Coronary artery (tissue), 2 donors: ENCODE measurements around the gene DPH6.

Experiments
- DNase-seq: peaks from one replicate; pipeline ENCODE4 v3.0.0-alpha.2; 2017; ENCODE audit warnings: low spot score
- H3K27ac ChIP-seq, 2 donors: fragments of 200-600 bp; sonication (generic); one replicate each; pipeline ENCODE4 v1.5.1; 2016 to 2019
- H3K4me3 ChIP-seq: fragments of 200-600 bp; sonication (generic); 2 replicates; pipeline ENCODE4 v1.5.1; 2016; ENCODE audit warnings: mild to moderate bottlenecking, moderate library complexity
- TF ChIP-seq, protein P1 (sequence below): fragments of 200-600 bp; sonication (generic); IDR thresholded peaks from one replicate; pipeline ENCODE4 v1.5.1; 2019; ENCODE audit warnings: antibody characterized with exemption

DPH6 gene

DNA sequence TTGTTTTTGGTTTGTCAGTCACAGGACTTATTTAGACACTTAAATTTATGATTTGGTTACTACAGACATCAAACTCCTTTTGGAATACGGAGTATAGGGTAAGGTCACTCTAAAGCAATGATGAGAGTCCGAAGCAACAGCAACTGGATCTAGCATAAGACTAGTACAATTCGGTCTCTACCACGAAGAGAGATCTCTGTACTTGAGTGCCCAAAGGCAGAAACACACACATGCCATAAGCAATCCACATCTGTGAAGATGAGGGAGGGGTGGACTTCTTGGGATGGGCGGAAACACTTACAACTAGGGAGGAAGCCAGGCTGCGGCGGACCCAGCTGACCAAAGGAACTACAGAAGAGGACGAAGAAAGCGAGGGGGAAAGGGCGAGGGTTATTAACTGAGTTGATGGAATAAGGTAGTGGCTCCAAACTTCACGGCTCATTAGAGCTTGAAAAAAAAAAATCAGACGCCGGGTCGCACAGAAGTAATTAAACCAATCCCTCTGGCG, 595 bp downstream of the DPH6 start:
- H3K27ac ChIP-seq: peak overlapping the region; percentile 93 to 95
- TF ChIP-seq, protein P1, sequence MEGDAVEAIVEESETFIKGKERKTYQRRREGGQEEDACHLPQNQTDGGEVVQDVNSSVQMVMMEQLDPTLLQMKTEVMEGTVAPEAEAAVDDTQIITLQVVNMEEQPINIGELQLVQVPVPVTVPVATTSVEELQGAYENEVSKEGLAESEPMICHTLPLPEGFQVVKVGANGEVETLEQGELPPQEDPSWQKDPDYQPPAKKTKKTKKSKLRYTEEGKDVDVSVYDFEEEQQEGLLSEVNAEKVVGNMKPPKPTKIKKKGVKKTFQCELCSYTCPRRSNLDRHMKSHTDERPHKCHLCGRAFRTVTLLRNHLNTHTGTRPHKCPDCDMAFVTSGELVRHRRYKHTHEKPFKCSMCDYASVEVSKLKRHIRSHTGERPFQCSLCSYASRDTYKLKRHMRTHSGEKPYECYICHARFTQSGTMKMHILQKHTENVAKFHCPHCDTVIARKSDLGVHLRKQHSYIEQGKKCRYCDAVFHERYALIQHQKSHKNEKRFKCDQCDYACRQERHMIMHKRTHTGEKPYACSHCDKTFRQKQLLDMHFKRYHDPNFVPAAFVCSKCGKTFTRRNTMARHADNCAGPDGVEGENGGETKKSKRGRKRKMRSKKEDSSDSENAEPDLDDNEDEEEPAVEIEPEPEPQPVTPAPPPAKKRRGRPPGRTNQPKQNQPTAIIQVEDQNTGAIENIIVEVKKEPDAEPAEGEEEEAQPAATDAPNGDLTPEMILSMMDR: no peak
- DNase-seq: peak; percentile 74
- H3K4me3 ChIP-seq: peak overlapping the region; percentile 85

DNA sequence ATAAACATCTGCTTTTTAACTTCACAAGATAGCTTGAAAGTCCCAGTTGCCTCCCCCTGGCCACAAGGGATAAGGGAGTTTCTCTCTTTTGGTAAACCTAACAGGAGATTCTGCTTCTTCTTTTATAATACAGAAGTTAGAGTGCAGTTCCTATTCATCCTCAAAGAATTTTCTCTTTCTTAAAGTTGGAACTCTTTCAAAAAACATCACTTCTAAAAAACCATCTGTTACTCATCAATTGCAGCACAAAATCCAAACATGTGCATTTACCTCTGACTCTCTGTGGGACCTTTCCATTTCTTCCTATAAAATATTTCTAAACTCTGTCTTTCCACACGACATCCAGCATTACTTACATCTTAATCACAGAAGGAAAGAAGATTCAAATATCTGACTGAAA, 5.1 kb downstream of the DPH6 start:
- no peak for DNase-seq
- Histone ChIP-seq H3K4me3 (no peak overlapping the region), H3K27ac (peak overlapping the region in 1 of 2 donors; percentile 42)
- TF ChIP-seq, protein P1: no peak

DNA sequence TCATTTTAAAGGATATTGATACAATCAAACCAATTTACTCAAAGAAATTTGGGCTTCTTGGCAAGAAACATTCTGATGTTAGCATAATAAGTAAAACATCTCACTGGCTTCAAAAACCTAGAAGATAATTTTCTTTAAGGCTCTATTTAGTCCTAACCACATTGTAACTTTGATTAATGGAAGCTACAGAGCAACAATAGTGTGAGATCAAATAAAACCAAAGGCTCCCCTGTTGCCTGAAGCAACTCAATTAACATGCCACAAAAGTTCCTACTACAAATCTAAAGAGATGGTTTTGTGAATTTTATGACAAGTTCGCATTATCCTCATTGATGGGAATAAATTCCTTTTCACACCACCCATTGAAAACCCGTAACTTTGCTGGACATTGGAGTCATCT, 5.9 kb downstream of the DPH6 start:
- no peak overlapping the region for H3K4me3 ChIP-seq
- DNase-seq: no peak
- peak overlapping the region in 1 of 2 donors; percentile 24 for H3K27ac ChIP-seq
- TF ChIP-seq, protein P1: no peak

DNA sequence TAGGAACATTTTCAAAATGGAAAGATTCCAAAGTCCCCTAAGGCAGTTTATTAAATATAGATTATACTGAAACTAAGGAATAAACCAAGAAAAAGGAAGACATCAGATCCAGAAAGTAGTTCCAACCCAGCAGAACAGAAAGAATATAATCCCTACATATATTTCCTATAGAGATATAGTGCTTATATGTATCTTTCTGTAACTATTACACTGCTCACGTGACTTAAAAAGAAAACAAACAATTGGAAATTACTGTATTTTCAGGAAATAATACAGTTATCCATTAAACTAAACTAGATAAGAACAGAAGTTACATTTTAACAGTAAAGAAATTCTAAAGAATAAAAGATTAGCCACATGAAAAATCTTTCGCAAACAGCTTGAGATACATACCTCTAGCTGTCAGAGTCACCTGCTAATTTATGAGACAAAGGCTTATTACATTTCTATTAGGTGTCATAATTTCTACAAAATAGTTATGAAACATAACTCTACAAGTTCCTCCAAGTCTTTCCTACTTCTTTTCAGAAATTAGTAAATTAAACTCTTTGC, 10.5 kb downstream of the DPH6 start:
- no peak for DNase-seq
- TF ChIP-seq, protein P1: no peak

DNA sequence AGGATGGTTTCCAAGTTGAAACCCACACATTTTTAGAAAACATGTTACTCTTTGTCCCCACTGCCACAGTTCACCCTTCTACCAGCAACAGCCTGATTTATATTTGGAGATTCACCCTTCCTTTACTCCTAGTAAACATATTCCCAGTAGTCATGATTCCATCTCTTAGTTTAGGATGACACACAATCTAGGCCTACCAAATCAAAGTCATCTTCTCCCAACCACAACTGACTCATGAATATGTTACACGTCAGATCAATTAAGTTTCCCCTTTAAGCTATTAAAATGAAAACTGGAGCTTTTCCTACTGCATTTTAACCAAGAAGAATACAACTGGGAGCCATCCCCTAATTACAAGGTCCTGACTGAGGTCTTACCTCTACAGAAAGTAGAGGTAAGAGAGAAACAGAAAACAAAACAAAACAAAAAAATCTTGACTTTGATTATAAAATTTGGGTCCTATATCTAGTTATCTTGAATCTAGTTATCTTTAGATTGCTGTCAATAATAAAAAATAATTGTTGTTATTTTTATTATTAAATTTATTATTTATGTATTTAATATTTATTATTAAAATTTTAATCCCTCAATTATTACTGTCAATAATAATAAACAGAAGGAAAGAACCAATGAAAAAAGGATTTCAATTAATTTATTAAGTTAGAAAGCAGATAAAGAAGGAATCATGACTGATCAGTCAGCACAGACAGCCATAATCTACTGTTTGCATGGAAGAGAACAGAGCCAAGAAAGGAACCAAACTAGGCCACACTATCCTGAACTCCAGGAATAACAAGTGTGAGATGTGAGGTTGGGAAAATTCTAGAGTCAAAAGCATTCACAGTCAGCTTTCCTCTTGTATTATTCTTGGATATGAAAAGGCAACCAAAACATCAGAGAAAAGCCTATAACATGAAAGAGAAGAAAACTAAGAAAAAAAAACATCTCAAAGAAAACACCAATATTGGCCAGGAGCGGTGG, 12.5 kb downstream of the DPH6 start:
- H3K4me3 ChIP-seq: no peak overlapping the region
- TF ChIP-seq, protein P1: no peak
- no peak for DNase-seq
- no peak overlapping the region for H3K27ac ChIP-seq

More for the DNA sequence above, 10.5 kb downstream of the DPH6 start:
- Histone ChIP-seq H3K4me3 (no peak overlapping the region), H3K27ac (no peak overlapping the region)

DNA sequence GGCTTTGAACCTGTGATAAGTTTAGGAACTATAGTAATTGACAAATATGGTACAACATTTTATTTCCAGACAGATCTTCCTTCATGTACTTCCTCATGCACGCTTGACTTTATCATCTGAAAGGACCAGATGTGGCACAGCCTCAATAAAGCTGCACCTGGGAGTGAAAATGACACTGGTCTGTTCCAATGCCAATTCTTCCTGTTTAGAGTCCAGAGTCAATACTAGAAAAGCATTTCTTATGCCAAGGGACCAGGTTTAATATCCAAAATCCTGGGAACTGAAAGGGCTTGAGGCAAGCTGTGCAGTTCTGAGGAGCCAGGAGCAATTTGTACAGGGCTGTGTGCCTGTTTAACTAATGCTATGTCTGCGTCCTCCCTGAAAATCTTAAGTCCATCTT, 15.3 kb downstream of the DPH6 start:
- DNase-seq: no peak
- Histone ChIP-seq H3K4me3 (no peak overlapping the region), H3K27ac (no peak overlapping the region)
- TF ChIP-seq, protein P1: no peak
